A673 (cell line): Measurements from ENCODE around the gene PCNX3. TPM values are rescaled to one million over a fixed set of nuclear protein-coding genes. Genes with fewer than 3 reads are reported as not detected.

Experiments used
- BruUV-seq: library from RNA; stranded (reverse); fragments of 400-500 nt; replicated peaks from 2 replicates; lab custom pipeline; 2021; lab: Mats Ljungman, UMichigan
- CTCF ChIA-PET: fragments of 300-600 bp; sonication (Branson Sonifier 250); formaldehyde crosslinking; loops from one replicate; lab custom pipeline; 2022; ENCODE audit warnings: antibody characterized with exemption; lab: Charles Lee
- POLR2A ChIA-PET: fragments of 300-600 bp; sonication (Branson Sonifier 250); formaldehyde crosslinking; loops from one replicate; lab custom pipeline; 2022; ENCODE audit warnings: antibody characterized with exemption; ENCODE audit not compliant: low non-redundant PET; lab: Charles Lee
- DNase-seq: peaks from one replicate; pipeline ENCODE4 v3.0.0-alpha.2; 2015; ENCODE audit warnings: low spot score
- H3K27ac ChIP-seq: fragments of 200-600 bp; sonication (generic); 2 replicates; pipeline ENCODE4 v1.5.1; 2016; ENCODE audit warnings: mixed run types, low read depth, mild to moderate bottlenecking, mixed read lengths, antibody characterized with exemption, low read length; ENCODE audit not compliant: poor library complexity, severe bottlenecking
- H3K27me3 ChIP-seq: fragments of 200-600 bp; sonication (generic); replicated peaks from 2 replicates; pipeline ENCODE4 v1.6.1; 2017; ENCODE audit warnings: mixed run types, low read depth, mild to moderate bottlenecking, mixed read lengths, antibody characterized with exemption, low read length; ENCODE audit not compliant: insufficient read depth, poor library complexity
- H3K36me3 ChIP-seq: fragments of 200-600 bp; sonication (generic); 2 replicates; pipeline ENCODE4 v1.6.1; 2016; ENCODE audit warnings: mixed run types, mild to moderate bottlenecking, mixed read lengths, antibody characterized with exemption, low read length; ENCODE audit not compliant: insufficient read depth, poor library complexity, severe bottlenecking
- H3K4me1 ChIP-seq: fragments of 200-600 bp; sonication (generic); 2 replicates; pipeline ENCODE4 v1.6.1; 2017; ENCODE audit warnings: mixed run types, mild to moderate bottlenecking, mixed read lengths, antibody characterized with exemption, low read length; ENCODE audit not compliant: insufficient read depth, poor library complexity, severe bottlenecking
- H3K4me3 ChIP-seq: fragments of 200-600 bp; sonication (generic); 2 replicates; pipeline ENCODE4 v1.5.1; 2016; ENCODE audit warnings: low read depth, mixed run types, mild to moderate bottlenecking, mixed read lengths, low read length; ENCODE audit not compliant: poor library complexity, severe bottlenecking
- H3K9me3 ChIP-seq: fragments of 200-600 bp; sonication (generic); 2 replicates; pipeline ENCODE4 v1.6.1; 2016; ENCODE audit warnings: mixed run types, low read depth, mild to moderate bottlenecking, mixed read lengths, antibody characterized with exemption, low read length; ENCODE audit not compliant: poor library complexity, severe bottlenecking
- EZH2 ChIP-seq: fragments of 200-600 bp; sonication (generic); IDR thresholded peaks from 2 replicates; pipeline ENCODE4 v1.6.1; 2017; ENCODE audit warnings: borderline replicate concordance, low read depth, mild to moderate bottlenecking, mixed read lengths, antibody characterized with exemption, low read length; ENCODE audit not compliant: poor library complexity, severe bottlenecking
- intact Hi-C: fragments of 100-400 bp; cut with micrococcal nuclease; formaldehyde crosslinking; loops from one replicate; pipeline ENCODE4 v1.10.0; 2022; ENCODE audit not compliant: unreplicated experiment
- total RNA-seq: library from RNA; stranded (reverse); gene quantifications from 2 replicates; pipeline ENCODE4 v1.2.3, GENCODE V29; 2021
- TF ChIP-seq, protein P1 (sequence below): fragments of 300-800, 200-600 bp; sonication (generic); conservative IDR thresholded peaks from 2 replicates; pipeline ENCODE4 v1.5.1; 2017; ENCODE audit warnings: low read depth, mild to moderate bottlenecking, antibody characterized with exemption, low read length, moderate library complexity, mixed read lengths

The PCNX3 gene
- total RNA-seq, 1 experiment from 2014 or later = 68.0 TPM

DNA sequence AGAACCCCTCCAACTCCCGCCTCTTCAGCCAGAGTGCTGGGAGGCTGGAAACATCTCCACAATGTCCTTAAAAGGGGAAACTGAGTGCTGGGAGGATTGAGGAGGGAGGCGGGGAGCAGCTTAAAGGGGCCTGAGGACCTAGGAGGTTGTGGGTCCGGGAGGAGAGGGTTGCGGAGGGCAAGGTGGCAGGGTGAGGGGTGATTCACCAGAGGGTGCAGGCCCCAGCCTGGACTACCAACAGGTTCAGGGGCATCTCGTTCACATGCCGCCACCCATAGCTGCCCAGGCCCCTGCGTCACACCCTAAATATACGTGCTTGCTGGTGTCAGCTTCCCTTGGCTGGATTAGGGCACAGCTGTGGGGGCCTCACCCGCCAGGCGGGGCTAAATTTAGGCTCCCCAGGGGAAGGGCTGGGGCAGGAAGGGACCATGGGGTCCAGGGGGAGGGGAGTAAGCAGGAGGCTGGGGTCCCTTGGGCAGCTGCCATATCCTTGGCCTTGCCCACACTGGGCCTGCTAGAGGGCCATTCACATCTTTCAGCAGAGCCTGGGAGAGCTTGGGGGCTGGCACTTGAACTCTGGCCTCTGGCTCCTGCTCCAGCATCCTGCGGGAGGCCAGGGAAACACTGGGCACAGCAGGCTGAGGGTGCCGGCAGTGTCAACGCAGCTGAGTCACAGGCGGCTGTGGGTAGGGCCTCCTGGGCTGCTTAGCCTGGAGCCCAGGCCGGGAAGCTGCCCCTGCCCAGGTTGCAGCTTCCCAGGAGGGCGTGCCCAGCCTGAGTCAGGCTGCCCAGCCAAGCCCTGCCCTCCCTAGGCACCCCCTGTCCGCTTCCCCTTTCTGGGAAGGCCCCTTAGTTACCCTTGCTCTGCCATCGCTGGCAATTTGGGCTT, 38.5 kb upstream of the PCNX3 start:
- Histone ChIP-seq H3K9me3 (no peaks in the 10 kb centered on the region), H3K36me3 (peaks cover 7% of the 10 kb centered on the region), H3K27ac (peak overlapping the region; percentile 74), H3K4me1 (peaks cover 32% of the 10 kb centered on the region), H3K4me3 (peak overlapping the region; percentile 87), H3K27me3 (no peaks in the 10 kb centered on the region)
- ChIA-PET POLR2A (interaction anchor here (0.7 to 0.8 kb wide), 2 partner anchors 24 to 99 kb away, joined by 3 read pairs; no protein-coding TSS in a partner anchor), CTCF (interaction anchor here (0.9 kb wide), 1 partner anchor 17 kb away, joined by 3 read pairs; no protein-coding TSS in a partner anchor)
- no TSS peak for BruUV-seq
- DNase-seq = no peak
- intact Hi-C loops = no loop called here
- TF ChIP-seq, protein P1, sequence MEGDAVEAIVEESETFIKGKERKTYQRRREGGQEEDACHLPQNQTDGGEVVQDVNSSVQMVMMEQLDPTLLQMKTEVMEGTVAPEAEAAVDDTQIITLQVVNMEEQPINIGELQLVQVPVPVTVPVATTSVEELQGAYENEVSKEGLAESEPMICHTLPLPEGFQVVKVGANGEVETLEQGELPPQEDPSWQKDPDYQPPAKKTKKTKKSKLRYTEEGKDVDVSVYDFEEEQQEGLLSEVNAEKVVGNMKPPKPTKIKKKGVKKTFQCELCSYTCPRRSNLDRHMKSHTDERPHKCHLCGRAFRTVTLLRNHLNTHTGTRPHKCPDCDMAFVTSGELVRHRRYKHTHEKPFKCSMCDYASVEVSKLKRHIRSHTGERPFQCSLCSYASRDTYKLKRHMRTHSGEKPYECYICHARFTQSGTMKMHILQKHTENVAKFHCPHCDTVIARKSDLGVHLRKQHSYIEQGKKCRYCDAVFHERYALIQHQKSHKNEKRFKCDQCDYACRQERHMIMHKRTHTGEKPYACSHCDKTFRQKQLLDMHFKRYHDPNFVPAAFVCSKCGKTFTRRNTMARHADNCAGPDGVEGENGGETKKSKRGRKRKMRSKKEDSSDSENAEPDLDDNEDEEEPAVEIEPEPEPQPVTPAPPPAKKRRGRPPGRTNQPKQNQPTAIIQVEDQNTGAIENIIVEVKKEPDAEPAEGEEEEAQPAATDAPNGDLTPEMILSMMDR = no peak
- no peak for TF ChIP-seq EZH2

DNA sequence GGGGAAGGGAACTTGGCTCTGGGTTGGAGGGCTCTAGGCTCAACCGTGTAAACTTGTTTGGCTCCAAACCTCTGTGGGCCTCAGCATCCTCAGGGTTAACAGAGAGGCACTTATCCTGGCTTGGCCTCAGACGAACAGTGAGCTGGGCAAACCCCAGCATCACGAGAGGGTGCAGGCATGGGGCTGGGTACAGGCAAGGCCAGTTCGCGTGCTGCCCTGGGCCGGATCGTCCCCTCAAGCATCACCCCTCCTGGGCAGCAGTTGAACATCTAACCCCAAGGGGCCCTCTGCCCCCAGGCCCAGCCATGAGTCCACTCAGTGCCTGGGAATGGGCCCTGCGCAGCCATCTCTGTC, 37.8 kb upstream of the PCNX3 start:
- Histone ChIP-seq H3K4me1 (peaks cover 32% of the 10 kb centered on the region), H3K4me3 (no peak overlapping the region), H3K27me3 (no peaks in the 10 kb centered on the region), H3K9me3 (no peaks in the 10 kb centered on the region), H3K36me3 (peaks cover 7% of the 10 kb centered on the region), H3K27ac (no peak overlapping the region)
- BruUV-seq = no TSS peak
- POLR2A ChIA-PET = interaction anchor here (0.8 kb wide), 1 partner anchor 24 kb away, joined by 3 read pairs; no protein-coding TSS in a partner anchor
- TF ChIP-seq EZH2 = no peak
- TF ChIP-seq, protein P1 = no peak
- intact Hi-C loops = no loop called here
- no peak for DNase-seq
- CTCF ChIA-PET = no interaction called here

DNA sequence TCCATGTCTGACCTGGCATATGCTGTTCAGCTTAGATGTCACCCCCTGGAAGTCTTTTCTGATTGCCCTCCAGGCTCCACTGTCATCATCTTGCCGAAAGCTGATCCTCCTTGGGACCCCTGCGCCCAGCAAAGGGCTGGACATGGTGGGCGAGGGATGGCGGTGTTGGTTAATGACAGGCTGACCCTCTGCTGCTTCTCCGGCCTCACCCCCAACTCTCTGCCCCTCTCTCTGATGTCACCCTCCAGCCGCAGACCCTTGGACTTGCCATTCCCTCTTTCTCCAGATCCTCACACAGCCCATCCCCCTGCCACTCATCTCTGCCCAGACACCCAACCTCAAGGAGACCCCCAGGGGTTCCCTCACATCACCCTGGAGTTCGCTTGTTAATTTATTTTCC, 37.4 kb upstream of the PCNX3 start:
- Histone ChIP-seq H3K27ac (no peak overlapping the region), H3K9me3 (no peaks in the 10 kb centered on the region), H3K36me3 (peaks cover 7% of the 10 kb centered on the region), H3K27me3 (no peaks in the 10 kb centered on the region), H3K4me3 (no peak overlapping the region), H3K4me1 (peaks cover 32% of the 10 kb centered on the region)
- TF ChIP-seq, protein P1 = no peak
- no TSS peak for BruUV-seq
- CTCF ChIA-PET = no interaction called here
- intact Hi-C loops = no loop called here
- POLR2A ChIA-PET = no interaction called here
- no peak for DNase-seq
